ENCODE data around the gene CCL13.

The CCL13 gene

GRCh38 chr17:34386343-34386696 lies 30.0 kb downstream of the CCL13 start:
- no peak overlapping the region for H3K14ac ChIP-seq (ENCODE audit: low read length)
- no peaks in the 10 kb centered on the region for H3K79me1 ChIP-seq (ENCODE audit: low read depth, low read length)
- no peak overlapping the region for H3K18ac ChIP-seq (ENCODE audit: low read length)
- H4K91ac ChIP-seq (ENCODE audit: low read depth, low read length, poor library complexity): no peak overlapping the region
- no peaks in the 10 kb centered on the region for H3K36me3 ChIP-seq (replicated peaks in 1 of 2; ENCODE audit: control insufficient read depth in 2 of 2, insufficient read depth in 2 of 2, low read length in 2 of 2)
- no peak overlapping the region for H3K23ac ChIP-seq (ENCODE audit: low read depth, low read length, poor library complexity)
- no peaks in the 10 kb centered on the region for H3K9me3 ChIP-seq (replicated peaks in 1 of 2; ENCODE audit: control insufficient read depth in 2 of 2, insufficient read depth in 1 of 2, low read depth in 1 of 2, low read length in 2 of 2)
- WGBS, 2 donors (ENCODE audit: extremely low coverage in 2 of 2, insufficient read length in 2 of 2, insufficient replicate concordance in 1 of 2): no CpG with 5 or more reads among the region's 5 CpGs
- no peak overlapping the region for H4K8ac ChIP-seq (ENCODE audit: low read depth, low read length)
- H3K4me3 ChIP-seq (ENCODE audit: low read length in 2 of 2): no peak overlapping the region
- H3K4me1 ChIP-seq (ENCODE audit: control insufficient read depth in 2 of 2, insufficient read depth in 1 of 2, low read depth in 1 of 2, low read length in 2 of 2): no peaks in the 10 kb centered on the region
- no peaks in the 10 kb centered on the region for H3K27me3 ChIP-seq (ENCODE audit: control insufficient read depth in 3 of 3, insufficient read depth in 3 of 3, low read depth in 1 of 3, low read length in 3 of 3)
- H2BK15ac ChIP-seq (ENCODE audit: low read length): no peak overlapping the region
- H3K4me2 ChIP-seq (ENCODE audit: insufficient read depth, low read length, poor library complexity, severe bottlenecking): no peak overlapping the region
- H3K9ac ChIP-seq (ENCODE audit: low read depth, low read length, poor library complexity): no peak overlapping the region
- H3K27ac ChIP-seq (replicated peaks; ENCODE audit: low read length): no peak overlapping the region
- H2AK5ac ChIP-seq (ENCODE audit: low read depth, low read length): no peak overlapping the region
- no peak overlapping the region for H2AFZ ChIP-seq (ENCODE audit: low read length)
- H2BK5ac ChIP-seq (ENCODE audit: low read length): no peak overlapping the region
- no peak overlapping the region for H2BK12ac ChIP-seq (ENCODE audit: low read length)
- H3K4ac ChIP-seq (ENCODE audit: low read length): no peak overlapping the region
- H2BK120ac ChIP-seq (ENCODE audit: low read depth, low read length): no peak overlapping the region
- no peak for DNase-seq (ENCODE audit: low spot score)

DNA sequence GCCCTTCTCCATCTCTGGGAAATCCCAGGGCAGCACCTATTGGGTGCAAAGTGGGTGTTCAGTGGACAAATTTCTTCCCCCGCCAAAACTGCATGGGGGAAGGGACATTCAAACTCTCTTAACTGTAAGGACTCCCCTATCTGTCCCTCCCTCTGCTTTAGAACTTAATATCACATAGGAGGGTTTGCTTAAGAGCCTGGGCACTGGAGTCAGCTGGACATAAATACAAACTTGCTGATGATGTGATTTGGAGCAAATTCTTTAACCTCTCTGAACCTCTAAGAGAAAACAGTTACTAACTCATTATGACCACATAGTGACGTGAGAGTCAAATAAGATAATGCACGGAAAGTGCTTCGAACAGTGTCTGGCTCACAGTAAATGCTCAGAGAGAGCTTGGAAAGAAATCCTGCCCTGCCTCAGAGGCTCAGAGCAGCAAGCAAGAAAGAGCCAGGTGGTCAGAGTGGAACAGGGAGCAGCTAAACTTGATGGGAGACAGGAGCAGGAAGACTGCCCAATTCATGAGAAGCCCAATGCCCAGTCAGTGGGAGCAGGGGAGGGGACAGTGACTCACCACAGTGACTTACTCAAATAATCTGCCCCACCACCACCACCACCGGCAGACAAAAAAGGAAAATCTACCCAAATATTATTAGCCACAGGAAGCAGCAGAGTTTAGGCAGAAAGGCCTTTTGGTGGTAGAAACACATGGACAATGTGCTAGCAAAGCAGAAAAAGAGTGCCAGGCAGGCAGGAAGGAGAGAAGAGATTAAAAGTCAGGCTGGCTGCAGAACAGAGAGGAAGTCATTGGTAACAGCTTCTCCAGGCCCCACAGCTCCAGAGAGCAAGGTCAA lies 30.6 kb downstream of the CCL13 start:
- H4K8ac ChIP-seq (ENCODE audit: low read depth, low read length): no peak overlapping the region
- H2AFZ ChIP-seq (ENCODE audit: low read length): no peak overlapping the region
- no peak overlapping the region for H2BK15ac ChIP-seq (ENCODE audit: low read length)
- no peak overlapping the region for H3K23ac ChIP-seq (ENCODE audit: low read depth, low read length, poor library complexity)
- H3K36me3 ChIP-seq (replicated peaks in 1 of 2; ENCODE audit: control insufficient read depth in 2 of 2, insufficient read depth in 2 of 2, low read length in 2 of 2): no peaks in the 10 kb centered on the region
- H3K79me1 ChIP-seq (ENCODE audit: low read depth, low read length): no peaks in the 10 kb centered on the region
- no peak for DNase-seq (ENCODE audit: low spot score)
- no CpG with 5 or more reads among the region's 5 CpGs for WGBS, 2 donors (ENCODE audit: extremely low coverage in 2 of 2, insufficient read length in 2 of 2, insufficient replicate concordance in 1 of 2)
- no peak overlapping the region for H2BK5ac ChIP-seq (ENCODE audit: low read length)
- H3K14ac ChIP-seq (ENCODE audit: low read length): no peak overlapping the region
- no peak overlapping the region for H2AK5ac ChIP-seq (ENCODE audit: low read depth, low read length)
- H2BK120ac ChIP-seq (ENCODE audit: low read depth, low read length): no peak overlapping the region
- H3K9me3 ChIP-seq (replicated peaks in 1 of 2; ENCODE audit: control insufficient read depth in 2 of 2, insufficient read depth in 1 of 2, low read depth in 1 of 2, low read length in 2 of 2): no peaks in the 10 kb centered on the region
- H3K4me2 ChIP-seq (ENCODE audit: insufficient read depth, low read length, poor library complexity, severe bottlenecking): no peak overlapping the region
- no peaks in the 10 kb centered on the region for H3K4me1 ChIP-seq (ENCODE audit: control insufficient read depth in 2 of 2, insufficient read depth in 1 of 2, low read depth in 1 of 2, low read length in 2 of 2)
- H3K4ac ChIP-seq (ENCODE audit: low read length): no peak overlapping the region
- H4K91ac ChIP-seq (ENCODE audit: low read depth, low read length, poor library complexity): no peak overlapping the region
- no peak overlapping the region for H3K18ac ChIP-seq (ENCODE audit: low read length)
- no peak overlapping the region for H3K9ac ChIP-seq (ENCODE audit: low read depth, low read length, poor library complexity)
- H3K4me3 ChIP-seq (ENCODE audit: low read length in 2 of 2): no peak overlapping the region
- no peak overlapping the region for H2BK12ac ChIP-seq (ENCODE audit: low read length)
- no peak overlapping the region for H3K27ac ChIP-seq (replicated peaks; ENCODE audit: low read length)
- no peaks in the 10 kb centered on the region for H3K27me3 ChIP-seq (ENCODE audit: control insufficient read depth in 3 of 3, insufficient read depth in 3 of 3, low read depth in 1 of 3, low read length in 3 of 3)

DNA sequence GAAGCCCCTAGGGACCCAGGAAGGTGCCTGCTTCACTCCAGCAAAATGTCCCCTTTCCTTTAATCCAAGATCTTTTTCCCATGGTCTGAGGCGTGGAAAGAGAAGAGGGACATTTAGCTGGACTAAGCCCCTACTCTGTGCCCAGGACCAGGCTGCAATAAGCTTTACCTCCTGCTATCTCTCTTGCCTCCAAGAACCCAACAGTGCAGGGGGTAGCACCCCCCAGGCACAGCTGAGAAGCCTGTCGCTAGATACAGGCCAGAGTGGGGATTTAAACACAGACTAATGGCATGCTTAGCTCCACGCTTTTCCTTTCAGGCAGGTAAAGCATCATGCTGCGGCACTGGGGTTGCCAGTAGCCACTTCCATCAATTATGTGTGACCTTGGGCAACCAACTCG lies 31.3 kb downstream of the CCL13 start:
- H2BK5ac ChIP-seq (ENCODE audit: low read length): no peak overlapping the region
- H3K9me3 ChIP-seq (replicated peaks in 1 of 2; ENCODE audit: control insufficient read depth in 2 of 2, insufficient read depth in 1 of 2, low read depth in 1 of 2, low read length in 2 of 2): no peaks in the 10 kb centered on the region
- no peak overlapping the region for H2AK5ac ChIP-seq (ENCODE audit: low read depth, low read length)

DNA sequence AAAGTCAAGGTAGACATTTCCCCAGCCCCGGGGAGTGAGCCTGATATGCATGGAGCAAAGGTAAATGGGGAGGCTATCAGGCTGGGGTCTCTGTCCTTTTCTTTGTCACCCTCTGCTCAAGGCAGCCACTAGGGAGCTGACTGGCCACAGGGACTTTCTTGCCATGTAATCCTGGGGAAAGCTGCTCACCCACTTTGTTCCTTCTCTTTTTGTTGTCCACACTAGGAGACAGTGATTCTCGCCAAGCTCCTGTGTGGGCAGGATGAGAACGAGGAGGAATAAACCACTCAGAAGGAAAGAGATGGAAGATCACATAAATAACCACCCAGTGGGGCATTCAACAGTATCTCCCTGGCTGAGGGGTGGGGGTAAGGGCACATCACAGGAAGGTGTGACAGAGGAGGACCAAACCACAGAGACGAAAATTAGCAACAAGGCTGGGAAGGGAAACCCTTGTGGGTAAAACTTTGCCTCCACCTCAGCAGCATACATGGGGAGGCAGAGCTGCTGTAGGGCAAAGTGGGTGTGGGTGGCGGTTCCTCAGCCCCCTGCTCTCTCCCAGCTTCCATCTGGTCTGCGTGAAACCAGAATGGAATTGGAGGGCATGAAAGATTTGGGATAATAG lies 33.0 kb downstream of the CCL13 start:
- Histone ChIP-seq H3K9me3 (replicated peaks in 1 of 2; ENCODE audit: control insufficient read depth in 2 of 2, insufficient read depth in 1 of 2, low read depth in 1 of 2, low read length in 2 of 2) (no peaks in the 10 kb centered on the region), H3K4me3 (ENCODE audit: low read length in 2 of 2) (no peak overlapping the region), H3K14ac (ENCODE audit: low read length) (no peak overlapping the region), H4K91ac (ENCODE audit: low read depth, low read length, poor library complexity) (no peak overlapping the region), H3K36me3 (replicated peaks in 1 of 2; ENCODE audit: control insufficient read depth in 2 of 2, insufficient read depth in 2 of 2, low read length in 2 of 2) (no peaks in the 10 kb centered on the region), H2AK5ac (ENCODE audit: low read depth, low read length) (no peak overlapping the region), H3K4me1 (ENCODE audit: control insufficient read depth in 2 of 2, insufficient read depth in 1 of 2, low read depth in 1 of 2, low read length in 2 of 2) (no peaks in the 10 kb centered on the region), H3K27me3 (ENCODE audit: control insufficient read depth in 3 of 3, insufficient read depth in 3 of 3, low read depth in 1 of 3, low read length in 3 of 3) (no peaks in the 10 kb centered on the region), H2BK12ac (ENCODE audit: low read length) (no peak overlapping the region), H3K4ac (ENCODE audit: low read length) (no peak overlapping the region), H2BK5ac (ENCODE audit: low read length) (no peak overlapping the region), H3K18ac (ENCODE audit: low read length) (no peak overlapping the region), H3K9ac (ENCODE audit: low read depth, low read length, poor library complexity) (no peak overlapping the region), H4K8ac (ENCODE audit: low read depth, low read length) (no peak overlapping the region), H2AFZ (ENCODE audit: low read length) (no peak overlapping the region), H3K4me2 (ENCODE audit: insufficient read depth, low read length, poor library complexity, severe bottlenecking) (no peak overlapping the region), H2BK120ac (ENCODE audit: low read depth, low read length) (no peak overlapping the region), H3K79me1 (ENCODE audit: low read depth, low read length) (no peaks in the 10 kb centered on the region), H2BK15ac (ENCODE audit: low read length) (no peak overlapping the region), H3K23ac (ENCODE audit: low read depth, low read length, poor library complexity) (no peak overlapping the region), H3K27ac (replicated peaks; ENCODE audit: low read length) (no peak overlapping the region)
- WGBS, 2 donors (ENCODE audit: extremely low coverage in 2 of 2, insufficient read length in 2 of 2, insufficient replicate concordance in 1 of 2): no CpG with 5 or more reads among the region's 6 CpGs
- DNase-seq (ENCODE audit: low spot score): no peak

More for the DNA sequence above, 31.3 kb downstream of the CCL13 start:
- Histone ChIP-seq H3K4me1 (ENCODE audit: control insufficient read depth in 2 of 2, insufficient read depth in 1 of 2, low read depth in 1 of 2, low read length in 2 of 2) (no peaks in the 10 kb centered on the region), H3K27ac (replicated peaks; ENCODE audit: low read length) (no peak overlapping the region), H3K18ac (ENCODE audit: low read length) (no peak overlapping the region), H2AFZ (ENCODE audit: low read length) (no peak overlapping the region), H3K23ac (ENCODE audit: low read depth, low read length, poor library complexity) (no peak overlapping the region), H3K14ac (ENCODE audit: low read length) (no peak overlapping the region), H3K79me1 (ENCODE audit: low read depth, low read length) (no peaks in the 10 kb centered on the region), H2BK15ac (ENCODE audit: low read length) (no peak overlapping the region), H4K91ac (ENCODE audit: low read depth, low read length, poor library complexity) (no peak overlapping the region), H2BK12ac (ENCODE audit: low read length) (no peak overlapping the region), H3K4ac (ENCODE audit: low read length) (no peak overlapping the region), H2BK120ac (ENCODE audit: low read depth, low read length) (no peak overlapping the region), H3K4me2 (ENCODE audit: insufficient read depth, low read length, poor library complexity, severe bottlenecking) (no peak overlapping the region), H3K9ac (ENCODE audit: low read depth, low read length, poor library complexity) (no peak overlapping the region), H3K36me3 (replicated peaks in 1 of 2; ENCODE audit: control insufficient read depth in 2 of 2, insufficient read depth in 2 of 2, low read length in 2 of 2) (no peaks in the 10 kb centered on the region), H4K8ac (ENCODE audit: low read depth, low read length) (no peak overlapping the region), H3K27me3 (ENCODE audit: control insufficient read depth in 3 of 3, insufficient read depth in 3 of 3, low read depth in 1 of 3, low read length in 3 of 3) (no peaks in the 10 kb centered on the region), H3K4me3 (ENCODE audit: low read length in 2 of 2) (no peak overlapping the region)
- no peak for DNase-seq (ENCODE audit: low spot score)
- whole genome bisulfite sequencing, 2 donors (ENCODE audit: extremely low coverage in 2 of 2, insufficient read length in 2 of 2, insufficient replicate concordance in 1 of 2): no CpG with 5 or more reads among the region's 5 CpGs

Data from neuronal stem cell (in vitro differentiated cells).